Spinal cord (tissue), 10 donors: ENCODE data around the gene OR5K2. TPM values are rescaled to one million over a fixed set of nuclear protein-coding genes. Genes with fewer than 3 reads are reported as not detected.

Source experiments
- DNase-seq, 6 donors: peaks; one replicate each; pipeline versions ENCODE4 v3.0.0 to v3.0.0-alpha.2; 2013 to 2015; ENCODE audit warnings: low spot score in 6 of 6, low read depth in 4 of 6
- H3K27ac ChIP-seq: one replicate; pipeline ENCODE4 v1.5.1; 2013; ENCODE audit warnings: low read depth, low read length, control low read depth
- H3K27me3 ChIP-seq: one replicate; pipeline ENCODE4 v1.6.1; 2013; ENCODE audit warnings: low read length; ENCODE audit not compliant: control insufficient read depth, insufficient read depth
- H3K36me3 ChIP-seq: one replicate; pipeline ENCODE4 v1.6.1; 2013; ENCODE audit warnings: low read length; ENCODE audit not compliant: control insufficient read depth, insufficient read depth
- H3K4me1 ChIP-seq: one replicate; pipeline ENCODE4 v1.6.1; 2013; ENCODE audit warnings: low read length; ENCODE audit not compliant: control insufficient read depth, insufficient read depth
- H3K4me3 ChIP-seq: one replicate; pipeline ENCODE4 v1.5.1; 2013; ENCODE audit warnings: low read depth, low read length, control low read depth
- H3K9me3 ChIP-seq: one replicate; pipeline ENCODE4 v1.6.1; 2013; ENCODE audit warnings: low read length; ENCODE audit not compliant: control insufficient read depth, insufficient read depth
- WGBS: methylation state at CpG from one replicate; pipeline ENCODE4 v1.1.5; 2013; ENCODE audit warnings: missing lambda C conversion rate; ENCODE audit not compliant: insufficient coverage; 5-methylcytosine and 5-hydroxymethylcytosine counted together
- long read RNA-seq, 4 donors: transcript quantifications; one replicate each; lab custom pipeline, GENCODE V29; 2026
- polyA plus RNA-seq, 2 donors: library from polyadenylated mRNA; unstranded; fragments of 120-200 nt; gene quantifications; one replicate each; pipeline ENCODE4 v1.2.1, GENCODE V29; 2013; ENCODE audit not compliant: insufficient read length in 2 of 2
- total RNA-seq, 2 donors: library from RNA; depleted of rRNA in 1 of 2; stranded (reverse); fragments of 120-200 nt in 1 of 2; fragments of >200 nt in 1 of 2; gene quantifications; one replicate each; pipeline versions ENCODE4 v1.2.3 to v1.2.4, GENCODE V29; 2013 to 2014
- donor health status: healthy.

The OR5K2 gene
- total RNA-seq (not detected), polyA plus RNA-seq (under 1 TPM in 1 of 2 donors, not detected in 1; 0.26 TPM)
- long read RNA-seq, donor 1 = 0 reads
- long read RNA-seq, donor 2, partial matches to known transcripts = 0 of 1 reads
- long read RNA-seq, donor 2, other reads (novel, unspliced or antisense) = 0 of 1 reads
- long read RNA-seq, donor 3 = 0 reads
- long read RNA-seq, donor 4 = 0 reads

- H3K4me1 ChIP-seq = no peaks in the 10 kb centered on the region
- H3K27ac ChIP-seq = no peak within 1 kb of the TSS
- H3K9me3 ChIP-seq = no peaks in the 10 kb centered on the region
- H3K36me3 ChIP-seq = no peaks in the 10 kb centered on the region
- WGBS = no CpG with 5 or more reads among the region's 2 CpGs
- H3K27me3 ChIP-seq = no peaks in the 10 kb centered on the region
- no peak for DNase-seq
- no peak within 1 kb of the TSS for H3K4me3 ChIP-seq
Observed at GRCh38 chr3:98497381-98497780, at the start of gene OR5K2. Gene OR5K2 (plus strand): TSS chr3:98497681. CDS start chr3:98497681, 0 bp downstream.

DNA sequence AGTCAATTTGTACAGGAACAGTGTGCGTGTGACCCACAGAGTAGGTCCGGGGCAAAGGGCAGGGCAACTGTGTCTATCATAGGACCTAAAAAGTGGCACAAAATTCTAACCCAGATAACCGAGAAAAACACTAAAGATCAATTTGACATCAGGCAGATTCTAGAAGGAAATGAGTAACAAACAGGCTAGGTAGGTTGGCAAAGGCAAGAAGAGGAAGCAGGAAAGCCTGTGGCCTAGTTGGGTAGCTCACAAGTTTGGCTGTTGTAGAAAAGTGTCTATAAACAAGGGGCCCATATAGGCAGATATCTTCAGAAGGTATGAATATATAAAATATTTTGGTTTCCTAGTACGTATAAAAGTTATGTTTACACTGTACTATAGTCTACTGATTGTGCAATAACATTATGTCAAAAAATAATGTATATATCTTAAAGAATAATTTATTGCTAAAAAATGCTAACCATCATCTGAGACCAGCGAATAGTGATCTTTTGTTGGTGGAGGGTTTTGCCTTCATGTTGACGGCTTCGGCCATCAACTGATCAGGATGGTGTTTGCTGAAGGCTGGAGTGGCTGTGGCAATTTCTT lies 47.8 kb upstream of the OR5K2 start:
- no peaks in the 10 kb centered on the region for H3K9me3 ChIP-seq
- no peaks in the 10 kb centered on the region for H3K27me3 ChIP-seq
- no peak for DNase-seq
- H3K36me3 ChIP-seq = no peaks in the 10 kb centered on the region
- 100% methylated on average over 2 of the region's 7 CpGs for WGBS
- H3K4me3 ChIP-seq = no peak overlapping the region
- H3K4me1 ChIP-seq = no peaks in the 10 kb centered on the region
- no peak overlapping the region for H3K27ac ChIP-seq

GRCh38 chr3:98450372-98450771 lies 47.1 kb upstream of the OR5K2 start:
- no CpG with 5 or more reads among the region's 4 CpGs for WGBS
- Histone ChIP-seq H3K27ac (no peak overlapping the region), H3K4me1 (no peaks in the 10 kb centered on the region), H3K27me3 (no peaks in the 10 kb centered on the region), H3K36me3 (no peaks in the 10 kb centered on the region), H3K9me3 (no peaks in the 10 kb centered on the region), H3K4me3 (no peak overlapping the region)
- no peak for DNase-seq

GRCh38 chr3:98453827-98454226 lies 43.7 kb upstream of the OR5K2 start:
- Histone ChIP-seq H3K27me3 (no peaks in the 10 kb centered on the region), H3K4me3 (no peak overlapping the region), H3K36me3 (no peaks in the 10 kb centered on the region), H3K27ac (no peak overlapping the region), H3K9me3 (no peaks in the 10 kb centered on the region), H3K4me1 (no peaks in the 10 kb centered on the region)
- DNase-seq = no peak

- H3K36me3 ChIP-seq = no peaks in the 10 kb centered on the region
- no peaks in the 10 kb centered on the region for H3K9me3 ChIP-seq
- H3K4me3 ChIP-seq = no peak overlapping the region
- no peaks in the 10 kb centered on the region for H3K27me3 ChIP-seq
- no peak overlapping the region for H3K27ac ChIP-seq
- no peaks in the 10 kb centered on the region for H3K4me1 ChIP-seq
- no peak for DNase-seq
- no CpG with 5 or more reads among the region's 1 CpG for WGBS
Observed at GRCh38 chr3:98454929-98455328, 42.6 kb upstream of the OR5K2 start.

- Histone ChIP-seq H3K4me3 (no peak overlapping the region), H3K27ac (no peak overlapping the region), H3K9me3 (no peaks in the 10 kb centered on the region), H3K27me3 (no peaks in the 10 kb centered on the region), H3K4me1 (no peaks in the 10 kb centered on the region), H3K36me3 (no peaks in the 10 kb centered on the region)
- no CpG with 5 or more reads among the region's 2 CpGs for WGBS
- DNase-seq = no peak
Observed at GRCh38 chr3:98457543-98457942, 39.9 kb upstream of the OR5K2 start.

GRCh38 chr3:98460220-98460619 lies 37.3 kb upstream of the OR5K2 start:
- H3K4me3 ChIP-seq = no peak overlapping the region
- H3K27me3 ChIP-seq = no peaks in the 10 kb centered on the region
- no peak for DNase-seq
- H3K9me3 ChIP-seq = no peaks in the 10 kb centered on the region
- no peaks in the 10 kb centered on the region for H3K36me3 ChIP-seq
- no peak overlapping the region for H3K27ac ChIP-seq
- no peaks in the 10 kb centered on the region for H3K4me1 ChIP-seq

- no peak for DNase-seq
- no peaks in the 10 kb centered on the region for H3K9me3 ChIP-seq
Observed at GRCh38 chr3:98462901-98463300, 34.6 kb upstream of the OR5K2 start, which contains the start of gene OR5K1. Gene OR5K1 (plus strand): TSS chr3:98463201. CDS start chr3:98469577, 6,376 bp downstream.

DNA sequence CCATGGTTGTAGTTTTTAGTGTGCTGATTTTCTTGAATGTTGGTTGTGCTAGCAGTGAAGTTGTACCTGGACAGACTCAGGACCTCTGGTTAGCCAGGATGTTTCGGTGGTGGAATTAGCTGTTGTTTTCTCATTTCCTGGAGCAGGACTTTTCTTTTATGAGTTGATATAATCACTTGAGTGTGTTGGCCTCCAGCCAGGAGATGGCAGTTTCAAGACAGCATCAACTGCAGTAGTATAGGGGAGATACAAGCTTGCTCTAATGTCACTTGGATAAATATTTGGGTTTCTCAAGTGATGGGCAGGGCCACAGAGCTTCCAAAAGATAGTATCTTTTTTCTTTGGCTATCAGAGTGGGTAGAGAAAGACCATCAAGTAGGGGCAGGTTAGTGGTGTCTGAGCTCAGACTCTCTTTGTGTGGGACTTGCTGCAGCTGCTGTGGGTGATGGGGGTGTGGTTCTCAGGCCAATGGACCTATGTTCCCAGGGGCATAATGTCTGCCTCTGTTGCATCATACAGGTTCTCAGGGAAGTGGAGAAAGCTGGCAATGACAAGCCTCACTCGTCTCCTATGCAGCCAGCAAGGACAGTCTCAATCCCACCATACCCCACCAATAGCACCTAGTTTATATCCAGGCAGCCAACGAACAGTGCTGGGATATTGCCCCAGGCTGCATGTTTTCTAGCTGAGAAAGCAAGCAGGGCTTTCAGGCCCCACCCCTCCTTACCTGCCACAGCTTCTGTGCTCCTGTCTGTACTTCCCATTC lies 14.6 kb upstream of the OR5K2 start:
- no peaks in the 10 kb centered on the region for H3K4me1 ChIP-seq
- no peaks in the 10 kb centered on the region for H3K36me3 ChIP-seq
- no peak overlapping the region for H3K27ac ChIP-seq
- WGBS = 67% methylated on average over 3 of the region's 3 CpGs
- no peaks in the 10 kb centered on the region for H3K27me3 ChIP-seq
- no peak for DNase-seq
- no peaks in the 10 kb centered on the region for H3K9me3 ChIP-seq
- no peak overlapping the region for H3K4me3 ChIP-seq

More at GRCh38 chr3:98462901-98463300, 34.6 kb upstream of the OR5K2 start, which contains the start of gene OR5K1:
- Histone ChIP-seq H3K4me1 (no peaks in the 10 kb centered on the region), H3K36me3 (no peaks in the 10 kb centered on the region), H3K27ac (no peak within 1 kb of the TSS), H3K4me3 (no peak within 1 kb of the TSS), H3K27me3 (no peaks in the 10 kb centered on the region)
- no CpG with 5 or more reads among the region's 1 CpG for WGBS

- Histone ChIP-seq H3K36me3 (no peaks in the 10 kb centered on the region), H3K4me3 (no peak overlapping the region), H3K27ac (no peak overlapping the region), H3K4me1 (no peaks in the 10 kb centered on the region), H3K9me3 (no peaks in the 10 kb centered on the region), H3K27me3 (no peaks in the 10 kb centered on the region)
- no peak for DNase-seq
- no CpG with 5 or more reads among the region's 3 CpGs for WGBS
Observed at GRCh38 chr3:98483626-98484025, 13.9 kb upstream of the OR5K2 start.
